ENCODE results near the gene BABAM2. TPM values are rescaled to one million over a fixed set of nuclear protein-coding genes. Genes with fewer than 3 reads are reported as not detected.
"Not testable (repeated sequence)": the region's sequence is repeated elsewhere in the genome, so short reads cannot be mapped to it uniquely, and the experiment has no call there.

Gene BABAM2
- total RNA-seq, 1 donor from 2014 or later: 46.7 TPM

DNA sequence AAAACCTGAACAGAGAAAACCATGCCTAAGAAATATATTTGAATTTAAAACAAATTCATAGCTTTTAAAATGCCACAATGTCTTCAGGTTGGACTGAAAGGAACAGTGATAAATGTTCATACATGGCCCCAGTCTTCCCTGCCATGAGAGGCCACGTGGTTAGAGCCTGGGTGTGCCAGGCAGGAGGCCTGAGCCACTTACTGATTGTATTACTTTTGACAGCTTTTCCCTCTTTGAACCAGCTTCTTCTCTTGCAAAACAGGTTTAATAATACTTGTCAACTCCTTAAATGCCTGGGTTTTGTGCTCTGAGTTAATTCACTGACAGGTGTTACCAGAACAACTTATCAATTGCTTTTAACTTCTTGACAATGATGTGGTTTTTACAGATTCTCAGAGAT is 27.4 kb upstream of the BABAM2 start:
- DNase-seq: no peak
- H3K9me3 Mint-ChIP-seq: peaks cover 3% of the 10 kb centered on the region
- H3K4me3 Mint-ChIP-seq: no peak overlapping the region
- H3K27ac Mint-ChIP-seq: no peak overlapping the region
- intact Hi-C loops (cut with micrococcal nuclease): no loop called here
- H3K27me3 Mint-ChIP-seq: peaks cover 1% of the 10 kb centered on the region
- peaks cover 7% of the 10 kb centered on the region for H3K4me1 Mint-ChIP-seq
- H3K36me3 Mint-ChIP-seq (ENCODE audit: low read depth): no peaks in the 10 kb centered on the region

DNA sequence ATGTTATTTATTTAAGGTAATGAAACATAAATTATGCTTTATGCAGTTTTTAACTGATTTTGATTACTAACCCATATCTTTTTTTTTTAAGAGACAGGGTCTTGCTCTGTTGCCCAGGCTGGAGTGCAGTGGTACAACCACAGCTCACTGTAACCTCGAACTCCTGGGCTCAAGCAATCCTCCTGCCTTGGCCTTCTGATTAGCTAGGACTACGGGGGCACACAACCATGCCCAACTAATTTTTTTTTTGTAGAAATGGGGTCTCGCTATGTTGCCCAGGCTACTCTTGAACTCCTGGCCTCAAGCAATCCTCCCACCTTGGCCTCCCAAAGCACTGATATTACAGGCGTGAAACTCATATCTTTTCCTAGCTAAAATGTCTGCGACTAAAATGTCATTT is 26.6 kb upstream of the BABAM2 start:
- H3K9me3 Mint-ChIP-seq; intact Hi-C loops (cut with micrococcal nuclease); H3K27ac Mint-ChIP-seq; H3K4me1 Mint-ChIP-seq; DNase-seq; H3K36me3 Mint-ChIP-seq (ENCODE audit: low read depth); H3K4me3 Mint-ChIP-seq; H3K27me3 Mint-ChIP-seq: not testable (repeated sequence)

DNA sequence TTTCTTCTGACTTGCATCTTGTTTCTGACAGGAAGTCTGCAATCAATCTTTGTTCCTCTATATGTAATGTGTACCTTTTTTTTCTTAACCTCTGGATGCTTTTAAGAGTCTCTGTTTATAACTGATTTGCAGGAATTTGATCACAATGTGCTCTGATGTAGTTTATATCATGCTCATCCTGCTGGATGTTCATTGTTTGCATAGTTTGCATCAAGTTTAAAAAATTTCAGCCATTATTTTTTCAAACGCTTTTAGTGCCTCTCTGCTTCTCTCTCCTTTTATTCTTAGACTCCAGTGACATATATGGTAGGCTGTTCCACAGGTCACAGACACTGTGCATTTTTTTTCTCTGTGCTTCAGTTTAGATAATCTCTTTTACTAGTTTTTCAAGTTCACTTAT is 24.3 kb upstream of the BABAM2 start:
- intact Hi-C loops (cut with micrococcal nuclease): no loop called here
- Mint-ChIP-seq H3K27ac (no peak overlapping the region), H3K36me3 (ENCODE audit: low read depth) (no peaks in the 10 kb centered on the region)

DNA sequence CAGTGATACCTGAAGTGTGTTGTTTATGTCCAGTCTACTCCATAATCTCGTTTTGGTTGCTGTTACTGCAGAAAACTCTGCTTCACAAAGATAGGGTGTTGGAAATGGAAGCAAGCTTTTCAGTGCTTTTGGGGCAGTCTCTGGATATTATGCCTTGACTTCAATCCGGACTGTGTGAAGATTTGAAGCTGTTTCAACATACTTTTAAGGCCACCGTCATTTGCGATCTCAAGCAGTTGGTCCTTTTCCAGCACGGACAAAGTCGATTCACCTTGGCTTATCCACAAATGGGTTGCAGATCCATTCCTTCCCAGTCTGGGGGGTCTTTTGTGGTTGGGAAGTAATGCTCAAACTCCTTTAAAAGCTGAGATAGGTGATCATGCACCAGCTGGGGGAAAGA is 20.8 kb upstream of the BABAM2 start:
- peaks cover 1% of the 10 kb centered on the region for H3K27me3 Mint-ChIP-seq
- no peak overlapping the region for H3K27ac Mint-ChIP-seq
- no peaks in the 10 kb centered on the region for H3K36me3 Mint-ChIP-seq (ENCODE audit: low read depth)
- no peak for DNase-seq
- intact Hi-C loops (cut with micrococcal nuclease): no loop called here
- no peaks in the 10 kb centered on the region for H3K9me3 Mint-ChIP-seq
- H3K4me1 Mint-ChIP-seq: no peaks in the 10 kb centered on the region
- H3K4me3 Mint-ChIP-seq: no peak overlapping the region

More for the DNA sequence above, 24.3 kb upstream of the BABAM2 start:
- no peak for DNase-seq
- no peaks in the 10 kb centered on the region for H3K9me3 Mint-ChIP-seq
- no peak overlapping the region for H3K4me3 Mint-ChIP-seq
- H3K27me3 Mint-ChIP-seq: peaks cover 1% of the 10 kb centered on the region
- no peaks in the 10 kb centered on the region for H3K4me1 Mint-ChIP-seq

DNA sequence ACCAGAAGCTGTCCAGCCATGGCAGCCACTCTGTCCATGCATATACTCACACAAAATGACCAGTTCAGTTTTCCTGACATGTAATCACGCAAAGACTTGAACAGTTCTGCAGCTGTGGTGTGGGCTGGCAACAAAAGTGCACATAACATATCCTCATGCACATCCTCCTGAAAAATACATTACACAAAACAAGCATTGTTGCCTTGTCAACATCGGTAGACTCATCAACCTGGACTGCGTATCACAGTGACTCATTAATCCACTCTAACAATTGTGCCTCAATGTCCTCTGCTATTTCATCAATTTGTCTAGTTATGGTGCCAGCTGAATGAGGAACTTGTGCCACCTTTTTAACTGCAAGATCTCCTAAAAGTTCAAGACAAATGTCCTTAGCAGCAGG is 19.8 kb upstream of the BABAM2 start:
- H3K27me3 Mint-ChIP-seq: peaks cover 1% of the 10 kb centered on the region
- intact Hi-C loops (cut with micrococcal nuclease): no loop called here
- H3K4me1 Mint-ChIP-seq: no peaks in the 10 kb centered on the region
- no peak overlapping the region for H3K4me3 Mint-ChIP-seq
- H3K9me3 Mint-ChIP-seq: peaks cover 3% of the 10 kb centered on the region
- H3K36me3 Mint-ChIP-seq (ENCODE audit: low read depth): peaks cover 1% of the 10 kb centered on the region
- DNase-seq: no peak
- no peak overlapping the region for H3K27ac Mint-ChIP-seq

DNA sequence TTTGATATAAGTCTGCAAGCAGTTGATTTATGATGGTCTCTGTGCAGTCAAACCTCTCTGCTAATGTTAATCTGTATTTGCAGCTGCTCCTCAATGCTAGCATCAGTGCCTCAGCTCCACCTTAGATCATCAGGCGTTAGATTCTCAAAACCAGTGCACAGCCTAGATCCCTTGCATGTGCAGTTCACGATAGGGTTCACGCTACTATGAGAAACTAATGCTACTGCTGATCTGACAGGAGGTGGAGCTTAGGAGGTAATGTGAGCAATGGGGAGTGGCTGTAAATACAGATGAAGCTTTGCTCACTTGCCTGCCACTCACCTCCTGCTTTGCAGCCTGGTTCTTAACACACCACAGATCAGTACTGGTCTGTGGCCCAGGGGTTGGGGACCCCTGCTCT is 18.7 kb upstream of the BABAM2 start:
- H3K36me3 Mint-ChIP-seq (ENCODE audit: low read depth): peaks cover 2% of the 10 kb centered on the region
- DNase-seq: no peak
- H3K4me3 Mint-ChIP-seq: no peak overlapping the region
- H3K9me3 Mint-ChIP-seq: peaks cover 5% of the 10 kb centered on the region
- H3K27ac Mint-ChIP-seq: no peak overlapping the region
- peaks cover 1% of the 10 kb centered on the region for H3K27me3 Mint-ChIP-seq
- no peaks in the 10 kb centered on the region for H3K4me1 Mint-ChIP-seq
- intact Hi-C loops (cut with micrococcal nuclease): no loop called here

DNA sequence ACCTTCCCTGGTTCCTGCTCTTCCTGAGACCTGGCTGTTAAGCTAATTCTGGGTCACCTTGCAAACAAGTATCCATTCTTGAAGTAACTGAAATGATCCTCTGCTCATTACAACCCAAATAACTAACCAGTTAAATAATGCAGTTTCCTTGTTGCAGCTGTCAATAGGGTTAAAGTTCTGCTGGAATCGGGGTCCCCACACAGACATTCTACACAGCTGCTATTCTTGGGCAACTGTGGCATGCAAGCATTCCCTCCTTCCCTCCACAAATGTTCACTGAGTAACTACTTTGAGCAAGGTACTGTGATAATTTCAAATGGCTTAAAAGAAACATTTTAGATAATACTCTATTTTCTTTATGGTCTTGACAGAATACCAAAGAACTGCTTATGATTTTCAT is 17.4 kb upstream of the BABAM2 start:
- no peaks in the 10 kb centered on the region for H3K4me1 Mint-ChIP-seq
- H3K27me3 Mint-ChIP-seq: no peaks in the 10 kb centered on the region
- no peak overlapping the region for H3K27ac Mint-ChIP-seq
- no peak for DNase-seq
- H3K36me3 Mint-ChIP-seq (ENCODE audit: low read depth): peaks cover 2% of the 10 kb centered on the region
- H3K4me3 Mint-ChIP-seq: no peak overlapping the region
- peaks cover 5% of the 10 kb centered on the region for H3K9me3 Mint-ChIP-seq
- intact Hi-C loops (cut with micrococcal nuclease): no loop called here

DNA sequence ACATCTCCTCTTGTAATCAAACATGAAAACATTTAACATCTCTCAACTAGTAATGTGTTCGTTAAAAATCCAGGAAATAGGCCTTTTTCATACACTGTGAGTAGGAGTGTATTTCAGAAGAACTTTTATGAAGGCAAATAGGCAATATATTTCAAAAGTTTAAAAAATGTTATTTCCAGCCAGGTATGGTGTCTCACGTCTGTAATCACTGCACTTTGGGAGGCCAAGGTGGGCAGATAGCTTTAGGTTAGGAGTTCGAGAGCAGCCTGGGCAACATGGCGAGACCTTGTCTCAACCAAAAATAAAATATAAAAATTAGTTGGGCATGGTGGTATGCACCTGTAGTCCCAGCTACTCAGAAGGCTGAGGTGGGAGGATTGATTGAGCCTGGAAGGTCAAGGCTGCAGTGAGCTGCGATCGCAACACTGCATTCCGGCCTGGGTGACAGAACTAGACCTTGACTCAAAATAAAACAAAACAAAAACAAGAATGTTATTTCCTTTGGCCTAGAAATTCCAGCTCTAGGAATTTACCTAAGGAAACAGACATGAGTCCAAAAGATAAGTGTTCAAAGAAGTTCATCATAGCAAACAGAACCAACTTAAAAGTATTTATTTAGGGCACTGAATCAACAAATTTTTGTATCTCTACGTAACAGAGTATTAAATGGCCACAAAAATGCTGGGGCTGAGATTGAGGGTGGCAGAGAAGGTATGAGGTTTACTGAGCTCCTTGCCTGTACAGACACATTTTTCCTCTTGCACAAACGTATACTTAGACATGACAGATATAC is 15.2 kb upstream of the BABAM2 start:
- Mint-ChIP-seq H3K4me1 (no peaks in the 10 kb centered on the region), H3K9me3 (peaks cover 20% of the 10 kb centered on the region), H3K27me3 (no peaks in the 10 kb centered on the region), H3K4me3 (no peak overlapping the region), H3K27ac (no peak overlapping the region), H3K36me3 (ENCODE audit: low read depth) (peaks cover 3% of the 10 kb centered on the region)
- DNase-seq: no peak
- intact Hi-C loops (cut with micrococcal nuclease): no loop called here

DNA sequence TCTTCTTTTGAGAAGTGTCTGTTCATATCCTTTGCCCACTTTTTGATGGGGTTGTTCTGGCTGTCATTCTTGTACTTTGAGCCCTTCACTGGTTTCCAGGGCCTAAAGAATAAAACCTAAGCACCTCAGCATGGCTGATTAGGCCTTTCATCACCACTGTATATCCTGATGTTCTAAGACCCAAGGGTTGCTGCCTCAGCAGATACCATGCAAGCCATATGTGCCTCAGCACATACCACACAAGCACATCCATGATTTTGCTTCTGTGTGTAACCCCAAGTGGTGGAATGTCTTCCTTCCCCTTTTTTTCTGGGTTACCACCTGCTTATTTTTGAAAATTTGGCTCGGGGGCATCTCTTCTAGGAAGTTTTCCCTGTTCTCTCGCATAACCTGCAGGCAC is 11.7 kb upstream of the BABAM2 start:
- no peak overlapping the region for H3K27ac Mint-ChIP-seq
- H3K4me1 Mint-ChIP-seq: no peaks in the 10 kb centered on the region
- H3K4me3 Mint-ChIP-seq: no peak overlapping the region
- H3K9me3 Mint-ChIP-seq: peaks cover 35% of the 10 kb centered on the region
- DNase-seq: no peak
- peaks cover 6% of the 10 kb centered on the region for H3K36me3 Mint-ChIP-seq (ENCODE audit: low read depth)
- H3K27me3 Mint-ChIP-seq: no peaks in the 10 kb centered on the region
- intact Hi-C loops (cut with micrococcal nuclease): no loop called here

DNA sequence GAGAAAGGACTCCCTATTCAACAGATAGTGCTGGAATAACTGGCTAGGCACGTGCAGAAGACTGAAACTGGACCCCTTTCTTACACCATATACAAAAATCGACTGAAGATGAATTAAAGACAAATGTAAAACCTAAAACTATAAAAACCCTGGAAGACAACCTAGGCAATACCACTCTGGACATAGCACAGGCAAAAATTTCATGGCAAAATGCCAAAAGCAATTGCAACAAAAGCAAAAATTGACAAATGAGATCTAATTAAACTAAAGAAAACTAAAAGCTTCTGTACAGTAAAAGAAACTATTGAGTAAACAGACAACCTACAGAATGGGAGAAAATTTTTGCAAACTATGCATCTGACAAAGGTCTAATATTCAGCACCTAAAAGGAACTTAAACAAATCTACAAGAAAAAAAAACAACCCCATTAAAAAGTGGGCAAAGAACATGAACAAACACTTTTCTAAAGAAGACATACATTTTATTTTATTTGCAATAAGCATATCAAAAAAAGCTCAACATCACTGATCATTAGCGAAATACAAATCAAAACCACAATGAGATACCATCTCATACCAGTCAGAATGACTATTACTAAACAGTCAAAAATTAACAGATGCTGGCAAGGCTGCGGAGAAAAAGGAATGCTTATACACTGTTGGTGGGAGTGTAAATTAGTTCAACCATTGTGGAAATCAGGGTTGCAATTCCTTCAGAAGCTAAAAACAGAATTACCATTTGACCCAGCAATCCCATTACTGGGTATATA is 8.5 kb upstream of the BABAM2 start:
- H3K4me3 Mint-ChIP-seq; H3K4me1 Mint-ChIP-seq; DNase-seq; H3K27ac Mint-ChIP-seq; H3K36me3 Mint-ChIP-seq (ENCODE audit: low read depth); H3K27me3 Mint-ChIP-seq; intact Hi-C loops (cut with micrococcal nuclease): not testable (repeated sequence)
- peaks cover 30% of the 10 kb centered on the region for H3K9me3 Mint-ChIP-seq

DNA sequence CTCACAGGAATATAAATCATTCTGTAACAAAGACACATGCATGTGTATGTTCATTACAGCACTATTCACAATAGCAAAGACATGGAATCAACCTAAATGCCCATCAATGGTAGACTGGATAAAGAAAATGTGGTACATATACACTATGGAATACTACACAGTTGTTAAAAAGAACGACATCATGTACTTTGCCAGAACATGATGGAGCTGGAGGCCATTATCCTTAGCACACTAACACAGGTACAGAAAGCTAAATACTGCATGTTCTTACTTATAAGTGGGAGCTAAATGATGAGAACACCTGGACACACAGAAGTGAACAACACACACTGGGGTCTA is 8.0 kb upstream of the BABAM2 start:
- H3K27me3 Mint-ChIP-seq; DNase-seq; H3K4me1 Mint-ChIP-seq; H3K4me3 Mint-ChIP-seq; H3K36me3 Mint-ChIP-seq (ENCODE audit: low read depth); intact Hi-C loops (cut with micrococcal nuclease); H3K27ac Mint-ChIP-seq: not testable (repeated sequence)
- peaks cover 30% of the 10 kb centered on the region for H3K9me3 Mint-ChIP-seq

DNA sequence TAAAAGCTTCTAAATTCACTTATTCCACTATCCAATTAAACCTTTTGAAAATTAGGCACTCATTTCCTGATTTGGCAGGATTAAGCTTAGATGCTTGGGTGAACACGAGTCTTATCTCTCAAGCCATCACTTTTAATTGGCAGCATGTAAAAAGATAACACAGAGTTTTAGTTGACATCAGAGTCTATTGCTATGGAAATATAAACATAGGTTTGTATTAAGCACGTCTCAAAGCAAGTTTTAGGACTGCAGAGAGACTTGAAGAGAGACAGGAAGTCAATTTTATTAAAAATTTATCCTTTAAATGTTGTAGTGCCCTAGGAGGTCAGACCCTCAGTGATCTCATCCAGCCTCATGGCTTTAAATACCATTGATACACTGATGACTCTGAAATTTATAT is 5.9 kb upstream of the BABAM2 start:
- intact Hi-C loops (cut with micrococcal nuclease): no loop called here
- no peak overlapping the region for H3K4me3 Mint-ChIP-seq

DNA sequence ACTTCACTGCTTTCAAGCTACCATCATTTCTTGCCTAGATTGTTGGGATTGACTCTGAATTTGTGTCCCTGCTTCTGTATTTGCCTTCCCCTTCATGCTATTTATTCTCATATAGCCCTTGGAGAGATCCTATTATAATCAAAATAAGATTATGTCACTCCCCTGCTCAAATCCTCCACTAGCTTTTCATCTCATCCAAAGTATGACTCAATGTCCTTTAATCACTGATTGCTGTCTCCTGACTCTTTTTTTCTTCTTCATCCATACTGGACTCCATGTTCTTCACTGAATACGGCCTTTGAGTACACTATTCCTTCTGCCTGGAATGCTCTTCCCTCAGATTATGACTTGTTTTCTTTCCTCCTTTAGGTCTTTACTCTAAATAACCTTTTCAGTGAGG is 5.3 kb upstream of the BABAM2 start:
- Mint-ChIP-seq H3K9me3 (peaks cover 16% of the 10 kb centered on the region), H3K27me3 (no peaks in the 10 kb centered on the region), H3K4me3 (no peak overlapping the region), H3K4me1 (peaks cover 16% of the 10 kb centered on the region), H3K27ac (no peak overlapping the region), H3K36me3 (ENCODE audit: low read depth) (peaks cover 3% of the 10 kb centered on the region)
- intact Hi-C loops (cut with micrococcal nuclease): no loop called here
- no peak for DNase-seq

More for the DNA sequence above, 5.9 kb upstream of the BABAM2 start:
- H3K9me3 Mint-ChIP-seq: peaks cover 20% of the 10 kb centered on the region
- peaks cover 3% of the 10 kb centered on the region for H3K36me3 Mint-ChIP-seq (ENCODE audit: low read depth)
- H3K27ac Mint-ChIP-seq: no peak overlapping the region
- H3K4me1 Mint-ChIP-seq: peaks cover 10% of the 10 kb centered on the region
- no peaks in the 10 kb centered on the region for H3K27me3 Mint-ChIP-seq
- no peak for DNase-seq

DNA sequence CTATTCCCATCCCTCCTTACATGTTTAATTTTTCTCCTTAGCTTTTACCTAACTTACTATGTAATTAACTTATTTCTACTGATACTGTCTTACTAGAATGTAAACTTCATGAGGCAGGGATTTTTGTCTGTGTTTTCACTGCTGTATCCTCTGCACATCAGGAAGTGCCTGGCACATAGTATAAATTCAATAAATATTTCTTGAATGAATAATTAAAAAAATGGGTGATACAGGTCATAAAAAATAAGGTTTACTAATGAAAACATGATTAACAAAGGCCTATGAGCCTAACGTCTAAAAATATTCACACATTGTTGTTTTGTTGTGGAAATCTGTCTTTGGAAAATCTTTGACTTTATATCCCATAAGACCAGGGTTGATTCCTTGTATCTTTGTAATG is 4.9 kb upstream of the BABAM2 start:
- DNase-seq: no peak
- Mint-ChIP-seq H3K27ac (no peak overlapping the region), H3K9me3 (peaks cover 12% of the 10 kb centered on the region), H3K27me3 (no peaks in the 10 kb centered on the region), H3K4me1 (peaks cover 18% of the 10 kb centered on the region), H3K4me3 (no peak overlapping the region), H3K36me3 (ENCODE audit: low read depth) (peaks cover 2% of the 10 kb centered on the region)
- intact Hi-C loops (cut with micrococcal nuclease): no loop called here

All from activated CD4-positive, alpha-beta T cell treated with anti-CD3 and anti-CD28 coated beads, Interleukin-2, amount 10 ng/mL, durations not matched to agents 24 days and 14 days (primary cell).